Astrocyte of the spinal cord (primary cell): ENCODE data around the gene MTOR.
A peak's percentile ranks its signal among the peaks of the same experiment; 100 is the strongest.

Experiments used
- DNase-seq: peaks from one replicate; pipeline ENCODE4 v3.0.0; 2011; ENCODE audit warnings: low read depth, low spot score
- H3K4me3 ChIP-seq: 2 replicates; pipeline ENCODE4 v1.5.1; 2011; ENCODE audit warnings: low read depth, mild to moderate bottlenecking, low read length, moderate library complexity
- CTCF ChIP-seq: IDR thresholded peaks from 2 replicates; pipeline ENCODE4 v1.5.1; 2012; ENCODE audit warnings: low read depth, mild to moderate bottlenecking, low read length, inconsistent platforms
- in situ Hi-C: cut with HindIII; loops from 2 replicates; pipeline ENCODE4 v1.10.0; 2017; ENCODE audit warnings: low sequenced_read_pairs

Gene MTOR

GRCh38 chr1:11151826-11152612, 110.3 kb downstream of the MTOR start:
- in situ Hi-C loops: no loop called here
- DNase-seq: peak; percentile 40
- no peak overlapping the region for H3K4me3 ChIP-seq
- TF ChIP-seq CTCF: no peak

- H3K4me3 ChIP-seq: no peak overlapping the region
Observed at GRCh38 chr1:11151114-11151513, 111.2 kb downstream of the MTOR start.

GRCh38 chr1:11150326-11150725, 112.0 kb downstream of the MTOR start:
- DNase-seq: no peak
- in situ Hi-C loops: no loop called here
- no peak overlapping the region for H3K4me3 ChIP-seq
- no peak for TF ChIP-seq CTCF

More at GRCh38 chr1:11151114-11151513, 111.2 kb downstream of the MTOR start:
- in situ Hi-C loops: no loop called here
- no peak for DNase-seq
- TF ChIP-seq CTCF: no peak

- in situ Hi-C loops: no loop called here
- peak; percentile 9 for DNase-seq
Observed at GRCh38 chr1:11147197-11147770, 115.1 kb downstream of the MTOR start.

GRCh38 chr1:11145741-11146140, 116.6 kb downstream of the MTOR start:
- no peak overlapping the region for H3K4me3 ChIP-seq

More at GRCh38 chr1:11147197-11147770, 115.1 kb downstream of the MTOR start:
- no peak for TF ChIP-seq CTCF
- H3K4me3 ChIP-seq: no peak overlapping the region

More at GRCh38 chr1:11145741-11146140, 116.6 kb downstream of the MTOR start:
- no peak for TF ChIP-seq CTCF
- in situ Hi-C loops: no loop called here
- DNase-seq: no peak
